NCI-H1092 (cell line): ENCODE data around the gene COX5A.

Source experiments
- DNase-seq: peaks from one replicate; lab custom pipeline; 2025; lab: John Stamatoyannopoulos, UW

COX5A gene

GRCh38 chr15:74937590-74938371 lies at the start of gene COX5A:
Gene COX5A, minus strand, starts transcription at chr15:74938073. Its CDS starts 59 bp downstream, at chr15:74938014.
- DNase-seq: peak; percentile 91

- DNase-seq: no peak
Measured at GRCh38 chr15:74983725-74984231, 45.9 kb upstream of the COX5A start.

GRCh38 chr15:74982183-74982582 lies 44.3 kb upstream of the COX5A start:
- no peak for DNase-seq

- no peak for DNase-seq
Measured at GRCh38 chr15:74978503-74978902, 40.6 kb upstream of the COX5A start.

- no peak for DNase-seq
Measured at GRCh38 chr15:74978077-74978476, 40.2 kb upstream of the COX5A start.

- DNase-seq: no peak
Measured at GRCh38 chr15:74977599-74977998, 39.7 kb upstream of the COX5A start.

GRCh38 chr15:74976159-74976558 lies 38.3 kb upstream of the COX5A start:
- DNase-seq: no peak

- no peak for DNase-seq
Measured at GRCh38 chr15:74967670-74968069, 29.8 kb upstream of the COX5A start.

- DNase-seq: no peak
Measured at GRCh38 chr15:74964794-74965193, 26.9 kb upstream of the COX5A start.

GRCh38 chr15:74963213-74963612 lies 25.3 kb upstream of the COX5A start:
- no peak for DNase-seq

GRCh38 chr15:74962671-74963070 lies 24.8 kb upstream of the COX5A start:
- no peak for DNase-seq

GRCh38 chr15:74962219-74962618 lies 24.3 kb upstream of the COX5A start:
- no peak for DNase-seq

GRCh38 chr15:74961616-74962015 lies 23.7 kb upstream of the COX5A start:
- DNase-seq: no peak

GRCh38 chr15:74960995-74961588 lies 23.2 kb upstream of the COX5A start:
- no peak for DNase-seq

- no peak for DNase-seq
Measured at GRCh38 chr15:74960286-74960685, 22.4 kb upstream of the COX5A start.

GRCh38 chr15:74959586-74959939 lies 21.7 kb upstream of the COX5A start:
- DNase-seq: no peak

- no peak for DNase-seq
Measured at GRCh38 chr15:74958908-74959585, 21.2 kb upstream of the COX5A start.

GRCh38 chr15:74958320-74958907 lies 20.5 kb upstream of the COX5A start:
- no peak for DNase-seq

GRCh38 chr15:74957476-74958035 lies 19.7 kb upstream of the COX5A start:
- no peak for DNase-seq

- peak; percentile 45 for DNase-seq
Measured at GRCh38 chr15:74956648-74957475, 19.0 kb upstream of the COX5A start, which contains the start of gene RPP25. Gene RPP25, minus strand, starts transcription at chr15:74956772. Its CDS starts 189 bp downstream, at chr15:74956583.
